ENCODE measurements around the gene TAF6L.
"Not testable (repeated sequence)": the region's sequence is repeated elsewhere in the genome, so short reads cannot be mapped to it uniquely, and the experiment has no call there.

Gene TAF6L

DNA sequence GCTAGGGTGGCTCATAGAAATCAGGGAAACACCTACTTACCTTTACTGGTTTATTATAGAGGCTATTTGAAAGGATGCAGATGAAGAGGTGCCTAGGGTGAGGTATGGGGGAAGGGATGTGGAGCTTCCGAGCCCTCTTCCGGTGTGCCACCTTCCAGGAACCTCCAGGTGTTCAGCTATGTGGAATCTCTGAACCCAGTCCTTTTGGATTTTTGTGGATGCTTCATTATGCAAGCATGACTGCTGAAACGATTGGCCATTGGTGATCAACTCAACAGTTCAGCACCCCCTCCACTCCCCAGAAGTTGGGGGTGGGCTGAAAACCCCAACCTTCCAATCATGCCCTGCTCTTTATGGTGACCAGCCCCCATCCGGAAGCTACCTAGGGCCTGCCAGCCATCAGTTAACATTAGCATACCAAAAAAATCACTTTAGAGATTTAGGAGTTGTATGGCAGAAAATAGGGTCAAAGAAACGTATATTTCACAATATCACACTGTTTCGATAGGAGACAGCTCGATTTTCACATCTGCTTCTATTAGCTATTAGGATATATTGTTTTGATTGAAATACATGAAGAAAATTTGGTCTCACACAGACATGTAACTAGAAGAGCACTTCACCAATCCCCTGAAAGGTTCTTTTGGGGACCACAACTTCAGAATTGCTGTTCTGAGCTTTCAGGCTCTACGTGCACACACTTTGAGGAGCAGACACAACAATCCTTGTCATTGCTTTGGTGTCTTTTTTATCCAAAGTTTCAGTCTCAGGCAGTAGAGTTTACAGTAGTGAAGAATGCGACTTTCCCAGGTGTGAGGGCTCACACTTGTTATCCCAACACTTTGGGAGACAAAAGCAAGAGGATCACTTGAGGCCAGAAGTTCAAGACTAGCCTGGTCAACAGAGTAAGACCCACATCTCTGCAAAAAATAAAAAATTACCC lies 13.1 kb upstream of the TAF6L start:
- DNase-seq: no peak

DNA sequence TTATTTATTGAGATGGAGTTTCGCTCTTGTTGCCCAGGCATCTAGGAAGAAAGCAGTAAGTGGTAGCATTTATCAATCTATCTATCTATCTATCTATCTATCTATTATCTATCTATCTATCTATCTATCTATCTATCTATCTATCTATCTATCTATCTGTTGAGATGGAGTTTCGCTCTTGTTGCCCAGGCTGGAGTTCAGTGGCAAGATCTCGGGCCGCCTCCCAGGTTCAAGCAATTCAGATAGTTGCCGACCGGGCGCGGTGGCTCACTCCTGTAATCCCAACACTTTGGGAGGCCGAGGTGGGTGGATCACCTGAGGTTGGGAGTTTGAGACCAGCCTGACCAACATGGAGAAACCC lies 10.3 kb upstream of the TAF6L start:
- DNase-seq: not testable (repeated sequence)

DNA sequence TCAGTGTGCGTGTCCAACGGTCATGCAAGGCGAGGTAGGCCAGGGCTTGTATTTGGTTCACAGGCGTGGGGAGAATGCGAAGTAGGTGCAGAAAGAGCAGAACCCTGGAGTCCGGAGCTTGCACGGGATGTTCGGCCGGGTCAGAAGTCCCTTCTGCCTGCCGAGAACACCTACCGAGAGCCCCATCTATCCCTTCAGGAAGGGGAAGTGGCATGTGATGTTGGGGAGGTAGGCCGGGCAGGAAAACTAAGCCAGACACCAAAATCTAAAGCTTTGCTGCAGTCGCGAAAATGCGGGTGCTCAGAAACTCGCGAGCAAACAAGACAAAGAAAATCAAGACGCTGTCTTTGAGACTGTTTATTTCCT lies 435 bp upstream of the TAF6L start:
- no peak for DNase-seq

DNA sequence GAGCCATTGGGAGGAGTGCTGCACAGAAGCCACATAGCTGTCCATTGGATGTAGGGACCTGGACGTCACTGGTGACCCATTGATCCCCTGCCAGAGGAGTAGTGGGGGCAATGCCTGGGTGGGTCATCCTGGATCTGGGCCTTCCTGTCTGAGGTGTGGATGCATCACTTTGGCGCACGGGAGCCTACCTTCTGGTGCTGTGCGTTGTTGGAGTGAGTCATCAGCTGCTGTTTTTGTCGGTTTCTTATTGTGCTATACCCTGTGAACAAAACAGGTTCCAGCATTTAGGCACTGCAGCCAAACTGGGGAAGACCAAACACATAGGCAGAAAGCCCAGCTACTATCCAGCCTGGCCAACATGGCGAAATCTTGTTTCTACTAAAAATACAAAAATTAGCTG lies 3.2 kb downstream of the TAF6L start:
- no peak for DNase-seq

DNA sequence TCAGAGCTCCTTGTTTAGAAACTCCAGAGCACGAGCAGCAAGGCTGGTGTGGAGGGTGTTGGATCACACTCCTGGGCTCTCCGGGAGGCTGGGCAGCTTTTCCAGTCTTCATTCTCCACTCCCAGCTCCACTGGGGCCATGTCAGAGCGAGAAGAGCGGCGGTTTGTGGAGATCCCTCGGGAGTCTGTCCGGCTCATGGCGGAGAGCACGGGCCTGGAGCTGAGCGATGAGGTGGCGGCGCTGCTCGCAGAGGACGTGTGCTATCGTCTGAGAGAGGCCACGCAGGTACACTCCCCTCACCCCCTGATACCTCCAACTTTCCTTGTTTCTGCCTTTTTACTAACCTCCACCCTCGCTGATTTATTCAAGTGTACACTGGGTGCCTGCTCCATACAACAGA lies 4.5 kb downstream of the TAF6L start:
- no peak for DNase-seq

DNA sequence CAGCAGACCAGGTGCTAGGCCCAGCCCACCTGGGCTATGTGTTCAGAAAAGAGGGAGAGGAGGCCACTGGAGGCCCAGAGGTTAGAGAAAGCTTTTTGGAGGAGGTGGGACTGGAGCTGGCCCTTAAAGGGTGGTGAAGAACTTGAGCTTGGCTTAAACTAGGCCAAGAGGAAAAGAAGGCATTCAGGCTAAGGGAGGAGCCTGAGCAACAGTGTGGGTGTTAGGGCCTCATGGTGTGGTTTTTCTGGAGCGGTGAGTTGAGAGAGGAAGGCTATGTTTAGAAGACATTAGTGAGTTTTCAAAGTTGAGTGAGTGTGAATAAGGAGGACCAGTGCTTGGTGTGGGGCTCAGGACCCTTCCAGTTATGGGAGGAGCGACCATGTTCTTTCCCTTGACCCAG lies 6.2 kb downstream of the TAF6L start:
- no peak for DNase-seq

DNA sequence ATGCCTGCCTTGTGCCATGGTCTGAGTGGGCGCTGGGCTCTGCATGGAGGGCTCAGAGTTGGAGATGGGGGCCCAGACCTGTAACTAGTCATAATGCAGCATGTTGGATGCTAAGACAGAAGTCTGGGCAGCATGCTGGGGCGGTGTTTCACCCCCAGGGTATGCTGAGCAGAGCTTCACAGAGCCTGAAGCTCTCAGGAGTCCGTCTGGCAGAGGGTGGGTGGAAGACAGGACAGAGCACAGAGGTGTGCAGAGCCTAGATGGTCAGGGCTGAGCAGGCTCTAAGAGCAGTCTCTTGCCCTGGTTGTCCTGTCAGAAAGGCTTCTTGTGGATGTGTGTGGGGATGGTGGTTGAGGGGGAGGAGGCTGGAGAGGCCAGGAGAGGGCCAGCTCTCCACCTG lies 7.2 kb downstream of the TAF6L start:
- DNase-seq: no peak

DNA sequence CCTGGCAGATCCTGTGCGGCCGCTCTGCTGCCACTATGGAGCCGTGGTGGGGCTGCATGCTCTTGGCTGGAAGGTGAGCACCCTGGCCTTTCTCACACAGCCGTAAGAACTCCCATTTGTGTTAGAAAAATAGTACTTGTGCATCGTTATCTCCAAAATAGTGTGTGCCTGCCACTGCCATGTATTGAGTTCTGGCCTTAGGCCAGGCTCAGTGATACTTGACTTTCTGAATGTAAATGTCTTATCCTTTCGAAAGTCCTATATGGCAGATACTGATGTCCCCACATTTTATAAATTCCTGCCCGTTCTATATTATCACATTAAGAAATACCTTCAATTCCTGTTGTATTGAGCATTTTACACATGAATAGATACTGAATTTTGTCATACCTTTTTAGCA lies 11.6 kb downstream of the TAF6L start:
- DNase-seq: no peak

DNA sequence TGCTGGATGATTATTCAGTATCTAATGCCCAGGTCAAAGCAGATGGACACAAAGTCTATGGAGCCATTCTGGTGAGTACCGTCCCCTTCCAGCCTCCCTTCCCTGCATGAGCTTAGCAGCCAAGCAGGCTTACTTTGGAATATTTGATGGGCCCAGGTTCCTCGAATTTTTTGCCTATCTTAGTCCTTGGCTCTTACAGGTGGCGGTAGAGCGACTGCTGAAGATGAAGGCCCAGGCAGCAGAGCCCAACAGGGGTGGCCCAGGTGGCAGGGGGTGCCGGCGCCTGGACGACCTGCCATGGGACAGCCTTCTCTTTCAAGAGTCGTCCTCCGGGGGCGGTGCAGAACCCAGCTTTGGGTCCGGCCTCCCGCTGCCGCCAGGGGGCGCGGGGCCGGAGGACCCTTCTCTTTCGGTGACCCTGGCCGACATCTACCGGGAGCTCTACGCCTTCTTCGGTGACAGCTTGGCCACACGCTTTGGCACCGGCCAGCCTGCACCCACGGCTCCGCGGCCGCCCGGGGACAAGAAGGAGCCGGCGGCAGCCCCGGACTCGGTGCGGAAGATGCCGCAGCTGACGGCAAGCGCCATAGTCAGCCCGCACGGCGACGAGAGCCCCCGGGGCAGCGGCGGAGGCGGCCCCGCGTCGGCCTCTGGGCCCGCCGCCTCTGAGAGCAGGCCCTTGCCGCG lies 15.3 kb downstream of the TAF6L start:
- DNase-seq: peak; percentile 76 to 79

DNA sequence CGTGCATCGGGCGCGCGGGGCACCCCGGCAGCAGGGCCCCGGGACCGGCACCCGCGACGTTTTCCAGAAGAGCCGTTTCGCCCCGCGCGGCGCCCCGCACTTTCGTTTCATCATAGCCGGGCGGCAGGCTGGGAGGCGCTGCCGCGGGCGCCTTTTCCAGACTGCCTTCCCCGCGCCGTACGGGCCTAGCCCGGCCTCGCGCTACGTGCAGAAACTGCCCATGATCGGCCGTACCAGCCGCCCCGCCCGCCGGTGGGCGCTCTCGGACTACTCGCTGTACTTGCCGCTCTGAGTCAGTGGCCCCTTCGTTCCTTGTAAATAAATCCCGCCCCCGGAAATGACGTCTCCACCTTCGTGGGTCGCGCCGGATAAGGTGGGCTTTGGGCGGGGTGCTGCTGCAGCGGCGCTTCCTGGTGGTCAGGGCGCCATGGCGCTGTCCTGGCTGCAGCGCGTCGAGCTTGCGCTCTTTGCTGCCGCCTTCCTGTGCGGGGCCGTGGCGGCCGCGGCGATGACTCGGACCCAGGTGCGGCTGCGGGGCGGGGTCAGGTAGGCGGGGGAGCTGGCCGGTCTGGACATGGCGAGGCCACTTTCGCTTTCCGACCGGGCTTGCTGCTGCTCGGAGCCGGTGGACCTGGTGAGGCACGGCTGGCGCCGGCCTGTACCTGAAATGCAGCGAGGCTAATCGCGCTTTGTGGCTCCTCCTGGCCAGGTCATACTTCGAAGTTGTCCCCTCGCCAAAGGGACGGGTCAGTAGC lies 16.0 kb downstream of the TAF6L start, which contains the start of gene TMEM179B:
TMEM179B (plus strand) TSS at position 398 of the 755 bp plus-strand sequence; CDS start at position 428, 30 bp downstream.
- peak; percentile 96 to 97 for DNase-seq

DNA sequence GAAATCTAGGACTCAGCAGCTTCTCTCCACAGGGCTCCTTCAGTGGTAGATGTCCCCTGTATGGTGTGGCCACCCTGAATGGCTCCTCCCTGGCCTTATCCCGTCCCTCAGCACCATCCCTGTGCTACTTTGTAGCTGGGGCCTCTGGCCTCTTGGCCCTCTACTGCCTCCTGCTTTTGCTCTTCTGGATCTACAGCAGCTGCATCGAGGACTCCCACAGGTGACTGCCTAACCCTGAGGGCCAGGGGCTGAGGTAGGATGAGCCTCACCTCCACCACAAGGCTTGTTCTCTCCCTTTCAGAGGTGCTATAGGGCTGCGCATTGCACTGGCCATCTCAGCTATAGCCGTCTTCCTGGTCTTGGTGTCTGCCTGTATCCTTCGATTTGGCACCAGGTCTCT lies 17.8 kb downstream of the TAF6L start:
- DNase-seq: no peak

DNA sequence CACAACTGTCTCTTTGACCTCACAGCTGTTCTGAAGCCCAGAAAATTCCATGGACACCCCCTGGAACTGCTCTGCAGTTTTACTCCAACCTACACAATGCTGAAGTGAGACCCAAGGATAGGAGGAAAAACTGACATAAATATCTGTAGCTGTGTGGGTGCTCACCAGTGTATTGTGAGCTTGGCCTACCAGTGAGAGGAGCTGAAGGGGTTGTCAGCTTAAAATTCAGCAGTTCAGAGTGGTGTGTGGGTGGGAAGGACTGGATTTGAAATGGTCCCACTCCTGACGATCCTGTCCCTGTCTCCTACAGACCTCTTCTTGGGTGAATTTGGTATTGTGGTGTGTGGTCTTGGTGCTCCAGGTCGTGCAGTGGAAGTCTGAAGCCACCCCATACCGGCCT lies 18.4 kb downstream of the TAF6L start:
- no peak for DNase-seq

DNA sequence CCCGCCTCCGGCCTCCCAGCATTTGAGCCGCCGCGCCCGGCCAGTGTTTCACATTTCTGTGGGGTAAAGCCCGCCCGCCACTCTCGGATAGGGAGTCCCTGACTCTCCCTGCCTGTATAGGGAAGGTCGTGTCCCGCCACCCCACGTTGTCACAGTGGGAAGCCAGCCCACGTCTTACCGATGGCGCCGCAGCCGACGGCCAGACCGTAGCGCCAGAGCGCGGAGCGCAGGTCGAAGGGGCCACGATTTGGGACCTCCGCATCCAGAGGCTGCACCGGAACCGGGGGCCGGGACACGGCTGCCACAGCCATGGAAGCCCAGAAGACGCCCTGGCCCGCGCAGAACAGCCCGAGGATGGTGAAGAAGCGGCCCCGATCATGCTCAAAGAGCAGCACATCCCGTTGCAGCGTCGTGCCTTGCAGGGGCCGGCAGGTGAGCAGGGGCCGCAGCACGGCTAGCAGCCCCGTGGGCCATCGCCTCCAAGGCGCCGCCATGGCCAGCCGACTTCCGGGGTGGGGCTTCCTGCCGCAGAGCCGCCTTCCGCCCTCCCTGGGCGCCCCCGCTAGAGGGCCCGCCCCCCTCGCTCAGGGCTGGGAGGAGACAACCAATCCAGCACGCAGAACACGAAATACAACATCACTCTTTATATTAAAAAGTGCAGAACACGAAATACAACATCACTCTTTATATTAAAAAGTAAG lies 20.5 kb downstream of the TAF6L start, which contains the start of gene TMEM223:
TMEM223 (minus strand) TSS at position 506 of the 701 bp plus-strand sequence; CDS start at position 494, 12 bp downstream.
- DNase-seq: peak; percentile 87 to 91

DNA sequence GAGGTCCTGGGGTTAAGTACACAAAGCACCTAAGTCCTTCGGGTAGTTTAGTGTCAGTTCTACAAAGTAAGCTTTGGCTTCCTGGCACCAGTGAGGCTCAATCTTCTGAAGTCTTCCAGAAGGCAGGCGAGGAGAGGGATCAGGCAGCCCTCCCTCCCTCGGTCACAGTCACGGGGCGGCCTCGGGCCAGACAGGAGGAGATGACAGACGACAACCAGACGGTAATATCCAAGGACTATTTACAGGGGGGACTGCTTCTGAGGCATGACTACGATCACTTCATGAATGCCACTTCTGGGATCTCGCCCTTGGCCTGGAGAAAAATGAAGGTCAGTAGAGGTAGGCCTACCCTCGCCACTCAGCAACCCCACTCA lies 21.0 kb downstream of the TAF6L start:
- DNase-seq: no peak

DNA sequence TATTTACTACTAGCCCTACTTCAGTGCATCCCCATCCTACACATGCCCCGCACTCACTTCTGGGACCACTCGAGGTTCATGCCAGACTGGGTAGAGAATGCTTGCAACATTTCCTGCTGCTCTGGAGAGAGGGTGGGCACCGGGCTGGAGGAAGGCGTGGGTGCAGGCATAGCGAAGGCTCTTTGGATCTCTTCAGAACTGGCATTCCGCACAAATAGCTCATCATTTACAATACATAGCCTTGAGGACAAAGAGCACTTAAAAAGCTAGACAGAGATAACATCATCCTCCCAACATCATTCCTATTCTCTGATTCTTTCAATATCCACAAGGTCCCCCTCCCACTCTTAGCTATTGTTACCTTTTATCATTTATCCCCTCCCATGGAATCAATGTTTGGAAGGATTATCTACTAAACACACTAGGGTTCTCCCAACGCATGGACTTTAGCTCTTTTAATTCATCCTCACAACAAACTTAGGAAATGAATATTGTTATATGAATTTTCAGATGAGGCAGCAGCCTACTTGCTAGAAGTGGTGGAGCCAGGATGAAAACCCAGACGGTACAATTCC lies 23.1 kb downstream of the TAF6L start:
- DNase-seq: no peak

DNA sequence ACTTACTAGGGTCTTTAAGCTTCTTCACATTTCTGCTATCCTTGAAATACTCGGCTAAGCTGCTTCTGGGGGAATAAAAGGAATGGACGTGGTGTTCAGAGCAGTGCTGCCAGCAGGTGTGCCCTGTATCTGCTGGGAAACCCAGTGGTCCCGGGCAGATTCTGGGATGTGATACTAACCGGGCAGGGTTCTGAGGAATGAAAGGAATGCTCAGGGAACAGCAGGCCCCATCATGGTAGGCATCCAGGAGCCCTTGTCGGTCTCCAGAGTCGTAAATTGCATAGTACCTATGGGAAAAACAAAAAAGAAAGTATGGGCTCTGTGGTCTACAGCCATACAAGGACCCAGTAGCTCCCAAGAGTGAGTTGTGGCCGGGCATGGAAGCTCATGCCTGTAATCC lies 25.1 kb downstream of the TAF6L start:
- no peak for DNase-seq

DNA sequence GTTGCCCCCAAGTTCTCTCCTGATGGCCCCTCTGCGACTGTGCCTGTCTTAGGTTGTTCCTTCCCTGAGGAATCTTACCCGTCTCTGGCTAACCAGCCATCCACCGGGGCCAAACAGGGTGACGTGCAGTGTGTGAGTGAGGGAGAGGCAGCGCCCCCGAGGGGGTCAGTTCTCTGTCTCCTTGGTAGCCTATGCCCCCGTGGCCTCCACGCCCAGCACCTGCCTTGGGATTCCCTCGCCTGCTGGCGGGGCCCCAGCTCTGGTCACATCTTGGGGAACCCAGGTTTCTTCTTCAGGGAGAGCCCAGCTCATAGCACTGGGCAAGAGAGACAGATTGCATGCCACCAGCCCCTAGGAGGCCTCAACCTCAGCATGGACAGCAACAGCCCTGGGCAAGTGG lies 28.3 kb downstream of the TAF6L start:
- DNase-seq: no peak

DNA sequence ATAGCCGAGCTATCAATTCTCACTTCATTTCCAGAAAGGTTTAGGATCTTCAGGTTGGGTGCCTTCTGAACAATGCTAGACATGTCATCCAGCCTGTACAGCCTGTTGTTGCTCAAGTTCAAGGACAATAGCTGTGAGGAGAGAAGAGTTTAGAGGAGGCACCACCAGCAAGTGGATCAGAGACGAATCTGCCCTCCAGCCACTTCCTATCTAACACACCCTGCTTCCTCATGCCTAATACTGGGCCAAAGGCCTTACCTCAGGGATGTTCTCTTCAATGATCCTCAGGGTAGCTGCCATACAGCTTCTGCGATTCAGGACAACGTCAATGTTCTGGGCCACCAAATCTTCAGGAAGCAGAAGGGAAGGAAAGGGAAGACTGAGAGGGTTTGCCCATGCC lies 29.9 kb downstream of the TAF6L start:
- no peak for DNase-seq

DNA sequence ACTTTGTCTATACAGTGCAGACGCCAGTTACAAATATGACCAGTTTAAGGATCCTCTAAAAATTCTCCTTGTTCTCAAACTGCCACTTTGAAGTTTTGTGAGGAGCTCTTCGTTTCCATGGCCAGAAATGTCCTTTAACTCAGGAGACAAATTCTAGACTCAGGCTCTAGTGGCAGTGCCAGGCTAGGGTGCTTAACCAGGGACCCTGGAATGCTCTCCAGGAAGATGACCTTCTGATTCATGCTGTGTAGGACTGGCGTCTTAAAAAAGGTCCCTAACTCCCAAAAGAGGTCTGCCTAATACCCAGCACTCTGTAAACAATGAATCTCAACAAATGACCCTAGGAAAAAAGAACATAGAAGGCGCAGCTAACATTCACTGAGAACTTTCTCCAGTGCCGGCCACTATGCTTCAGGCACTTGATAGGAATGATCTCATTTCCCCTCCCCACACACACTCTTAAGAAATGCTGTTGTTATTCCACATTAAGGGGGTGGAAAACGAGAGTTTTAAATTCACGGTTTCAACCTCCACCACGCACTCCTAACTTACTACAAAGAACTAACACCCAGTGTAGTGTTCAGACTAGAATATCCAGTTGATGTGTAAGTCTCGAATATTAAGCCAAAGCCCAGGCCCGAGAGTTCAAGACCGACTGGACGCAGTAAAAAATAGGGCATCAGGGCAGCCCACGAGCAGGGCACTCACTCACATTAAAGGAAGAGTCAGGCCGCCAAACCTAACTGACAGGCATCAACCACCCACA lies 33.3 kb downstream of the TAF6L start:
- DNase-seq: no peak

DNA sequence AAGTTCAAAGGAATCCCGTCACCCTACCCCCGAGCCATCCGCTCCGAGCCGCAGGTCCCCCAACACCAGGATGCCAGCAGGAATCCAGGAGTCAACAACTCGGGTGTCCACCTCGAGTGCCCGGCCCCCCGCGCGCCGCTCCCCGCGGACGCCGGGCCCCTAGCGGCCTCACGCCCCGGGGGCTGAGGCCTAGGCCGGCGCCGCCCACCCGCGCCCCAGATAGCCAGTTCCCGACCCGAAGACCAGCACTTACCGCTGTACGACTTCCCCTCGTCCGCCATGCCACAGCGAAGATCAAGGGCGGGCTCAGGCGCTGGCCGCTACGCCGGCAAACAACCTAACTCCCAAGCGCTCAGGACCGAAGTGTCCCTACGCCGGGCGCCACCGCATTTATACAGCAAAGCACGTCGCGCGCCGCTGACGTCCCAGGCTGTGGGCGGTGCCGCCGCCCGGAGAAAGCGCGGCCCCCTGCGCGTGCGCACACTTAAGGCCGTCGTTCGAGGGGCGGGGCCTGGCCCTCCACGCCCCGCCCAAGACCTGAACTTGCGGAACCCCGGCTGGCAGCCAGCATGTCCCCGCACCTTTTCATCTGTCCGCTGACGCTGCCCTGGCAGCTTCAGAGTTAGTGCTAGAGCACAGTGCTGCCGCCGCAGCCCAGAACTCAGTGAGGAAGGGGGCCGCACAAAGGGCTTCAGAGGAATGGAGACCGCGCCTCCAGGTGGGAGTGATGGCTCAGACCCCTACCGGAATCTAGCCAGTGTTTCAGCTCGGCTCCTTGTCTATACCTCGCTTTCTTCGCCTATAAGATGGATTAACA lies 34.1 kb downstream of the TAF6L start, which contains the start of gene NXF1:
NXF1 (minus strand) TSS at position 365 of the 817 bp plus-strand sequence; CDS start at position 281, 84 bp downstream.
- peak; percentile 92 to 97 for DNase-seq

Measured in stimulated activated CD4-positive, alpha-beta T cell treated with anti-CD3 and anti-CD28 coated beads, Interleukin-4, amount 100 ng/mL, for 4 hours (primary cell).